Left ventricle myocardium inferior (tissue), 1 donor: Measurements from ENCODE around the gene LAMP5. TPM values are rescaled to one million over a fixed set of nuclear protein-coding genes. Genes with fewer than 3 reads are reported as not detected.

Experiments
- DNase-seq: peaks from one replicate; pipeline ENCODE4 v3.0.0-alpha.2; 2020
- H3K27ac ChIP-seq: fragments of 200-600 bp; replicated peaks from 2 replicates; pipeline ENCODE4 v1.8.0; 2021
- H3K27me3 ChIP-seq: fragments of 200-600 bp; 2 replicates; pipeline ENCODE4 v1.8.0; 2021; ENCODE audit warnings: low read depth
- H3K36me3 ChIP-seq: fragments of 200-600 bp; 2 replicates; pipeline ENCODE4 v1.8.0; 2021
- H3K4me1 ChIP-seq: fragments of 200-600 bp; 2 replicates; pipeline ENCODE4 v1.8.0; 2021
- H3K4me3 ChIP-seq: fragments of 200-600 bp; 2 replicates; pipeline ENCODE4 v1.8.0; 2021; ENCODE audit warnings: mild to moderate bottlenecking, moderate library complexity
- H3K9me3 ChIP-seq: fragments of 200-600 bp; replicated peaks from 2 replicates; pipeline ENCODE4 v1.8.0; 2021
- intact Hi-C: fragments of 100-400 bp; cut with micrococcal nuclease; formaldehyde crosslinking; loops from one replicate; pipeline ENCODE4 v1.11.0; 2022
- total RNA-seq: library from RNA; stranded (reverse); fragmentation: NEBNext Ultra II Directional; extraction: Animal tissue kit (Norgen Biotek cat#: 25700); gene quantifications from one replicate; pipeline ENCODE4 v1.2.1, GENCODE V29; 2021
- TF ChIP-seq, protein P1 (sequence below): fragments of 200-600 bp; IDR thresholded peaks from 2 replicates; pipeline ENCODE4 v1.8.0; 2021; ENCODE audit warnings: antibody characterized with exemption, mild to moderate bottlenecking, borderline replicate concordance
- donor health status: DM: no; HTN: yes; CAD: no; lungs with severe emphysema.

LAMP5 gene
- total RNA-seq, 1 donor from 2014 or later, result not detected

DNA sequence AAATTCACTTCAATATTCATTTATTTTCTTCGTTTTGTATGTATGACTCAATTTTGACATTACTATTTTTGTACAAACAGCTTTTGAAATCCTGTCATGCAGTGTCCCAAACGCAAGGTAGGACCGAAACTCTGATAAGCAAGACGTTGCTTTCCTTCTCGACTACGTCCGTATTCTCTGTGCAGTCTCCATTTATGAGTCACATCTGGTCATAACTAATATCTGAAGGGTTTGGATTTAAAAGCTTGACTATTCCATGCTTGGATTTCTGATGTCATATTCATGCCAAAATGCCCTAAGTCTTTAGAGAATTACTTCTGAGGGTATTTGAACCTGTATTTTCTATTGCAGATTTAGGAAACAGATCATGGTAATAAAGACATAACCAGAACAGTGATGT, 37.8 kb upstream of the LAMP5 start:
- H3K9me3 ChIP-seq, result no peaks in the 10 kb centered on the region
- no peaks in the 10 kb centered on the region for H3K4me1 ChIP-seq
- no peak overlapping the region for H3K4me3 ChIP-seq
- DNase-seq, result no peak
- H3K27ac ChIP-seq, result no peak overlapping the region
- peaks cover 56% of the 10 kb centered on the region for H3K36me3 ChIP-seq
- intact Hi-C loops, result no loop called here
- H3K27me3 ChIP-seq, result no peaks in the 10 kb centered on the region
- TF ChIP-seq, protein P1, sequence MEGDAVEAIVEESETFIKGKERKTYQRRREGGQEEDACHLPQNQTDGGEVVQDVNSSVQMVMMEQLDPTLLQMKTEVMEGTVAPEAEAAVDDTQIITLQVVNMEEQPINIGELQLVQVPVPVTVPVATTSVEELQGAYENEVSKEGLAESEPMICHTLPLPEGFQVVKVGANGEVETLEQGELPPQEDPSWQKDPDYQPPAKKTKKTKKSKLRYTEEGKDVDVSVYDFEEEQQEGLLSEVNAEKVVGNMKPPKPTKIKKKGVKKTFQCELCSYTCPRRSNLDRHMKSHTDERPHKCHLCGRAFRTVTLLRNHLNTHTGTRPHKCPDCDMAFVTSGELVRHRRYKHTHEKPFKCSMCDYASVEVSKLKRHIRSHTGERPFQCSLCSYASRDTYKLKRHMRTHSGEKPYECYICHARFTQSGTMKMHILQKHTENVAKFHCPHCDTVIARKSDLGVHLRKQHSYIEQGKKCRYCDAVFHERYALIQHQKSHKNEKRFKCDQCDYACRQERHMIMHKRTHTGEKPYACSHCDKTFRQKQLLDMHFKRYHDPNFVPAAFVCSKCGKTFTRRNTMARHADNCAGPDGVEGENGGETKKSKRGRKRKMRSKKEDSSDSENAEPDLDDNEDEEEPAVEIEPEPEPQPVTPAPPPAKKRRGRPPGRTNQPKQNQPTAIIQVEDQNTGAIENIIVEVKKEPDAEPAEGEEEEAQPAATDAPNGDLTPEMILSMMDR, result no peak

GRCh38 chr20:9478771-9479170, 35.6 kb upstream of the LAMP5 start:
- Histone ChIP-seq H3K9me3 (no peaks in the 10 kb centered on the region), H3K36me3 (peaks cover 41% of the 10 kb centered on the region), H3K27me3 (no peaks in the 10 kb centered on the region), H3K4me3 (no peak overlapping the region), H3K4me1 (no peaks in the 10 kb centered on the region), H3K27ac (no peak overlapping the region)
- DNase-seq, result no peak
- intact Hi-C loops, result no loop called here
- TF ChIP-seq, protein P1, result no peak

DNA sequence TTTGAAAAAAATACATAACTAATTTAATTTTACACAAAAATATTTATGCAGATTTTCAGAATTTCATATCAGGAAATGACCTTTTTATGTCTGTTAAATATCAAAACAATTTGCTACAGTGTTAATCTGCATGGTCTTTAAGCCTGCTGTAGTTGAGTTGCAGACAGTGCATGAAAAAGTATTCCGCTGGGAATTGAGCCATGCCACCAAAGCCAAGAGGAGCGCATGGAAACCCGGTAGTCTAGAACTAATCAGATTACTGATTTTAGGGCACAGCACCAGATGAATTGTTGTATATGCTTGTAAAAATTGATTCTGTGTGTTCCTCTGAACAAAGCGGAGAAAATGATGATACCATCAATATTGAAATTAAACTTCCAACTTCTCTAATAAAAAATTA, 34.3 kb upstream of the LAMP5 start:
- H3K4me3 ChIP-seq, result no peak overlapping the region
- H3K27ac ChIP-seq, result no peak overlapping the region
- no peaks in the 10 kb centered on the region for H3K4me1 ChIP-seq
- DNase-seq, result no peak
- TF ChIP-seq, protein P1, result no peak
- no peaks in the 10 kb centered on the region for H3K27me3 ChIP-seq
- H3K9me3 ChIP-seq, result no peaks in the 10 kb centered on the region
- intact Hi-C loops, result no loop called here
- peaks cover 30% of the 10 kb centered on the region for H3K36me3 ChIP-seq

DNA sequence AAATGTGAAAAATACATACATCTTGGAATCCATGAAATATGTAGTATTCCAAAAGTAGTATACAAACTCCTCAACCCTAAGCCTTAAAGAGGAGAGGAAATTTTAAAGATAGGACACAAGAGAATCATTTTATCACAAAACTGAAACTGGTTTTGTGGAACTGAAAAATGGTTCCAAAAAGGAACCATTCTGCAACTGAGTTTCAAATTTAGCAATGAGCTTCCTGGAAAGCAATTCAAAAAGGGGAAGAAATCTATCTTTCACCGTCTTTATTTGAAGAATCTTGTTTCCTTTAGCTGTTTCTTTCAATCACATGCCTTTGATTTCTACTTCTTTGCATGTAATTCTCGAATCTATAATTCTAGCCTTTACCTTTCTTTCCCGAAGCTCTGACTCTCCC, 32.2 kb upstream of the LAMP5 start:
- H3K4me1 ChIP-seq, result no peaks in the 10 kb centered on the region
- H3K36me3 ChIP-seq, result peaks cover 14% of the 10 kb centered on the region
- H3K27ac ChIP-seq, result no peak overlapping the region
- no peak for DNase-seq
- intact Hi-C loops, result no loop called here
- no peaks in the 10 kb centered on the region for H3K27me3 ChIP-seq
- TF ChIP-seq, protein P1, result no peak
- H3K9me3 ChIP-seq, result no peaks in the 10 kb centered on the region
- H3K4me3 ChIP-seq, result no peak overlapping the region

DNA sequence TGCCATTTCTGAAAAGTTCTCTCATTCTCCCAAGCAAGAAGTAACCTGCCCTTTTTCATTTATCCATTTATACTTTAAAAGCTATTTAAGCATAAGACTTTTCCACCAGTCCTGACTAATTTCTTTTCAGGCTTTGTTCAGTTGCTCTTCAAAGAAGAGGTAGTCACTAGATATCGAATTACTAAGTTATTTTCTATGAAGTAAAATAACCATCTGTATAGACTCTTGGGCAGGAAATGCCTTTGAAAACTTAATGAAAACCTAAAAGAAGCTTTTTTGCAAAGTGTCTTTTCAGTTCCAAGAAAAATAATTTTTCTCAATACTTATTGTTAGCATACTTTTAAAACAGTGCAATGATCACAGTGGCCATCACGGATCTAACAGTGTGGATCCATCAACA, 31.3 kb upstream of the LAMP5 start:
- peaks cover 12% of the 10 kb centered on the region for H3K36me3 ChIP-seq
- TF ChIP-seq, protein P1, result no peak
- no peak for DNase-seq
- no peaks in the 10 kb centered on the region for H3K27me3 ChIP-seq
- no peak overlapping the region for H3K27ac ChIP-seq
- no peaks in the 10 kb centered on the region for H3K9me3 ChIP-seq
- intact Hi-C loops, result no loop called here
- H3K4me3 ChIP-seq, result no peak overlapping the region
- no peaks in the 10 kb centered on the region for H3K4me1 ChIP-seq
